Smooth muscle cell (in vitro differentiated cells): Measurements from ENCODE around the gene FAM168B. TPM values are rescaled to one million over a fixed set of nuclear protein-coding genes. Genes with fewer than 3 reads are reported as not detected.

Source experiments
- DNase-seq: peaks from one replicate; lab custom pipeline; 2025; ENCODE audit not compliant: unreplicated experiment; lab: John Stamatoyannopoulos, UW
- H2AFZ ChIP-seq: fragments of 200-600 bp; sonication (generic); 2 replicates; pipeline ENCODE4 v1.6.0; 2016; ENCODE audit warnings: antibody characterized with exemption, low read depth, mild to moderate bottlenecking
- H3F3A ChIP-seq: fragments of 200-600 bp; sonication (generic); 2 replicates; pipeline ENCODE4 v1.6.0; 2017; ENCODE audit warnings: antibody characterized with exemption, low read depth
- H3K27ac ChIP-seq: fragments of 200-600 bp; sonication (generic); 2 replicates; pipeline ENCODE4 v1.5.1; 2016; ENCODE audit warnings: low read depth, mild to moderate bottlenecking
- H3K27me3 ChIP-seq: fragments of 200-600 bp; sonication (generic); 2 replicates; pipeline ENCODE4 v1.6.1; 2016; ENCODE audit warnings: low read depth, mild to moderate bottlenecking
- H3K36me3 ChIP-seq: fragments of 200-600 bp; sonication (generic); 2 replicates; pipeline ENCODE4 v1.5.1; 2016; ENCODE audit warnings: low read depth
- H3K4me1 ChIP-seq: fragments of 200-600 bp; sonication (generic); 2 replicates; pipeline ENCODE4 v1.5.1; 2016; ENCODE audit warnings: low read depth
- H3K4me2 ChIP-seq: fragments of 200-600 bp; sonication (generic); 2 replicates; pipeline ENCODE4 v1.6.0; 2016; ENCODE audit warnings: mild to moderate bottlenecking
- H3K4me3 ChIP-seq: fragments of 200-600 bp; sonication (generic); 2 replicates; pipeline ENCODE4 v1.5.1; 2016; ENCODE audit warnings: mild to moderate bottlenecking
- H3K79me2 ChIP-seq: fragments of 200-600 bp; sonication (generic); 2 replicates; pipeline ENCODE4 v1.6.0; 2016; ENCODE audit warnings: low read depth, mild to moderate bottlenecking
- H3K9ac ChIP-seq: fragments of 200-600 bp; sonication (generic); 2 replicates; pipeline ENCODE4 v1.6.0; 2016; ENCODE audit warnings: low read depth
- H3K9me3 ChIP-seq: fragments of 200-600 bp; sonication (generic); replicated peaks from 2 replicates; pipeline ENCODE4 v1.5.1; 2016; ENCODE audit warnings: low read depth
- H4K20me1 ChIP-seq: fragments of 200-600 bp; sonication (generic); 2 replicates; pipeline ENCODE4 v1.6.0; 2016; ENCODE audit warnings: low read depth
- WGBS: methylation state at CpG from one replicate; pipeline ENCODE4 v1.1.7; 2016; ENCODE audit warnings: low lambda C conversion rate; 5-methylcytosine and 5-hydroxymethylcytosine counted together
- polyA plus RNA-seq: library from polyadenylated mRNA; unstranded; fragments of >200 nt; fragmentation: Nextera tagmentation; extraction: Ambion mirVana; gene quantifications from 2 replicates; pipeline ENCODE4 v1.2.1, GENCODE V29; 2016
- total RNA-seq: library from RNA; depleted of rRNA; stranded (reverse); fragments of >200 nt; gene quantifications from 2 replicates; pipeline ENCODE4 v1.2.3, GENCODE V29; 2014
- TF ChIP-seq, protein P1 (sequence below): fragments of 200-600 bp; sonication (generic); IDR thresholded peaks from 2 replicates; pipeline ENCODE4 v1.5.1; 2017; ENCODE audit warnings: borderline replicate concordance, mild to moderate bottlenecking, antibody characterized with exemption; ENCODE audit not compliant: insufficient read depth, poor library complexity, severe bottlenecking

Gene FAM168B
- total and polyA plus RNA-seq, 2 experiments from 2014 or later: 46.6 to 113 TPM

GRCh38 chr2:131038258-131039100, 54.8 kb downstream of the FAM168B start:
- TF ChIP-seq, protein P1, sequence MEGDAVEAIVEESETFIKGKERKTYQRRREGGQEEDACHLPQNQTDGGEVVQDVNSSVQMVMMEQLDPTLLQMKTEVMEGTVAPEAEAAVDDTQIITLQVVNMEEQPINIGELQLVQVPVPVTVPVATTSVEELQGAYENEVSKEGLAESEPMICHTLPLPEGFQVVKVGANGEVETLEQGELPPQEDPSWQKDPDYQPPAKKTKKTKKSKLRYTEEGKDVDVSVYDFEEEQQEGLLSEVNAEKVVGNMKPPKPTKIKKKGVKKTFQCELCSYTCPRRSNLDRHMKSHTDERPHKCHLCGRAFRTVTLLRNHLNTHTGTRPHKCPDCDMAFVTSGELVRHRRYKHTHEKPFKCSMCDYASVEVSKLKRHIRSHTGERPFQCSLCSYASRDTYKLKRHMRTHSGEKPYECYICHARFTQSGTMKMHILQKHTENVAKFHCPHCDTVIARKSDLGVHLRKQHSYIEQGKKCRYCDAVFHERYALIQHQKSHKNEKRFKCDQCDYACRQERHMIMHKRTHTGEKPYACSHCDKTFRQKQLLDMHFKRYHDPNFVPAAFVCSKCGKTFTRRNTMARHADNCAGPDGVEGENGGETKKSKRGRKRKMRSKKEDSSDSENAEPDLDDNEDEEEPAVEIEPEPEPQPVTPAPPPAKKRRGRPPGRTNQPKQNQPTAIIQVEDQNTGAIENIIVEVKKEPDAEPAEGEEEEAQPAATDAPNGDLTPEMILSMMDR: no peak
- no peaks in the 10 kb centered on the region for H3F3A ChIP-seq
- no peak overlapping the region for H3K4me2 ChIP-seq
- no peaks in the 10 kb centered on the region for H3K27me3 ChIP-seq
- H4K20me1 ChIP-seq: peaks cover 4% of the 10 kb centered on the region
- no peaks in the 10 kb centered on the region for H3K9me3 ChIP-seq
- H3K4me1 ChIP-seq: peaks cover 16% of the 10 kb centered on the region
- H3K79me2 ChIP-seq: no peaks in the 10 kb centered on the region
- H3K4me3 ChIP-seq: no peak overlapping the region
- H3K27ac ChIP-seq: no peak overlapping the region
- no peak overlapping the region for H3K9ac ChIP-seq
- H2AFZ ChIP-seq: no peak overlapping the region
- DNase-seq: no peak
- no peaks in the 10 kb centered on the region for H3K36me3 ChIP-seq
- 94% methylated on average over 15 of the region's 17 CpGs for WGBS

DNA sequence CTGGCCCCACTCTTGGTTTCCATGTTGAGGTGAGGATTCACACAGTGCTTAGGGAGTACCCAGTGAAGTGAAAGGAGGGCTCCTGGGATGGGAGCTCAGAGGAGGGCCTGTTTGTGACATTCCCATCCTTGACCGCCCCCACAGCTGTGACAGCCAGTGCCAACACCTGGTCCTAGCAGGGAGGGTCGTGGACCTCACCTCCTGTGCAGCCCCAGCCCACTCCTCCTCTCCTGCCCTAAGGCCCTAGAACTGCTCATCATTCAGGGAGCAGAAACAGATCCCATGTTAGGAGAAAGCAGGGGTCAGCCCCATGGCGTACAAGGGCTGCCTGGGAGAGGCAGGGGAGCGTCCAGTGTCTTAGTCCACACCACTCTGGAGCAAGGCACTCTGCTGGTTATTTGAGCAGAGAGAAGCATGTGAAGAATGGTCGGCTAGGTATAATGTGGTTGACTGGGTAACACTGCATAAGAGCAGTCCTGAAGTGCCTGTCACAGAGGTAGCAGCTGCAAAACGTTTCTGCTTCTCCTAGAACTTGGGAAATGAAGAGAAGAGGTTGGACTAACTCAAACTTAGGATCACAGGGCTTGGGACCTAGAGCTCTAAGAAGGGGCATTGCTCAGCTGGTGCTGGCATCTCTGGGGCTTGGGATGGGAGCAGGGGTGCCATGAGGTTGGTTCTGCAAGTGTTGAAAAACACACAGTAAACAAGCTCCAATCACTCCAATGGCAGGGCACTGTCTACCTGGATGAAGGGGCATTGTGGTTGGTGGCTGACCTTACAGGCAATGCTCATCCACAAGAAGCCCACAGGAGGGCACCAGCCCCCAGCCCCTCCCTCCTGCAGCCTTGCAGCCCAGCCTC, 55.6 kb downstream of the FAM168B start:
- no peak overlapping the region for H3K27ac ChIP-seq
- WGBS: 84% methylated on average over 6 of the region's 6 CpGs
- no peak overlapping the region for H3K4me3 ChIP-seq
- no peak for DNase-seq
- H3K9me3 ChIP-seq: no peaks in the 10 kb centered on the region
- H2AFZ ChIP-seq: no peak overlapping the region
- TF ChIP-seq, protein P1: no peak
- no peaks in the 10 kb centered on the region for H3F3A ChIP-seq
- peaks cover 4% of the 10 kb centered on the region for H4K20me1 ChIP-seq
- H3K4me1 ChIP-seq: peaks cover 16% of the 10 kb centered on the region
- H3K4me2 ChIP-seq: no peak overlapping the region
- no peaks in the 10 kb centered on the region for H3K27me3 ChIP-seq
- H3K9ac ChIP-seq: no peak overlapping the region
- H3K79me2 ChIP-seq: no peaks in the 10 kb centered on the region
- H3K36me3 ChIP-seq: no peaks in the 10 kb centered on the region

DNA sequence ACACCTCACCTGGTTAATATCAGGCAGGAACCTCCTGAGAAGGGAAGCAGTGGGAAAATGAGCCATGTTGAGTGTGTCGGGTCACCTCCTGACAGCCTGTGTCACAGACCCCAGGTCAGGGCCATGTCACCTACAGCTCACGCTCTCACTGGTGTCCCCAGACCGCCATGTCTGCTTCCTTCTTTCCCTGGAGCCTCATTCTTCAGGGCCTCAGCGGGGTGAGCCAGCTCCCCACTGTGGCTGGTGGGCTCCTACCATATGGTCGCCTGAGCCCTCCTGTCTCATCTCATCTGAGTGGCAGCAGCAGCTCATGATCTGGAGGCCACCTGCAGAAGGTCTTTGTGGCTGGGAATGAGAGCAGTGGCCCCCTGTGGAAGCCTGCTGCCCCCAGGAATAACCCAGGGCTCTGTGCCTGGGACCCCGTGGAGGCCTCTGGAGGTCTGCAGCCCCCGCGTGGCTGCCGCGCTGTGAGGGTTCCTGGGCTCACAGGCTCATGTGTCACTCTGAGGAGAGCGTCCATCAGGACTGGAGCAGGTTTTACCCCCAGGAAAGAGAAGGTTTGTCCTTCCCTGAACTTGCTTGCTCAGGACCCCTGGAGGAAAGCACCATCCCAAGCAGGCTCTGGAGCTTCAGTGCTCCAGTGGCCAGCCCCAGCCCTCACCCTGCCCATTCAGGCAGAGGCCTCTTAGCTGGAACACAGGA, 56.4 kb downstream of the FAM168B start:
- no peak overlapping the region for H3K4me2 ChIP-seq
- WGBS: 92% methylated on average over 11 of the region's 11 CpGs
- H4K20me1 ChIP-seq: peaks cover 4% of the 10 kb centered on the region
- H3K27ac ChIP-seq: no peak overlapping the region
- no peak for DNase-seq
- TF ChIP-seq, protein P1: no peak
- H3K9ac ChIP-seq: no peak overlapping the region
- no peaks in the 10 kb centered on the region for H3F3A ChIP-seq
- H3K27me3 ChIP-seq: no peaks in the 10 kb centered on the region
- no peak overlapping the region for H2AFZ ChIP-seq
- no peak overlapping the region for H3K4me3 ChIP-seq
- H3K79me2 ChIP-seq: no peaks in the 10 kb centered on the region
- peaks cover 16% of the 10 kb centered on the region for H3K4me1 ChIP-seq
- no peaks in the 10 kb centered on the region for H3K36me3 ChIP-seq
- no peaks in the 10 kb centered on the region for H3K9me3 ChIP-seq
